D341Med (cell line): Measurements from ENCODE around the gene ZFHX2.
A peak's percentile ranks its signal among the peaks of the same experiment; 100 is the strongest.

Source experiments
- DNase-seq: peaks from one replicate; pipeline ENCODE4 v3.0.0; 2012; ENCODE audit warnings: low spot score

The ZFHX2 gene

GRCh38 chr14:23559926-23560520, 8.5 kb upstream of the ZFHX2 start:
- DNase-seq = no peak

GRCh38 chr14:23559010-23559925, 7.7 kb upstream of the ZFHX2 start:
- peak; percentile 75 for DNase-seq

DNA sequence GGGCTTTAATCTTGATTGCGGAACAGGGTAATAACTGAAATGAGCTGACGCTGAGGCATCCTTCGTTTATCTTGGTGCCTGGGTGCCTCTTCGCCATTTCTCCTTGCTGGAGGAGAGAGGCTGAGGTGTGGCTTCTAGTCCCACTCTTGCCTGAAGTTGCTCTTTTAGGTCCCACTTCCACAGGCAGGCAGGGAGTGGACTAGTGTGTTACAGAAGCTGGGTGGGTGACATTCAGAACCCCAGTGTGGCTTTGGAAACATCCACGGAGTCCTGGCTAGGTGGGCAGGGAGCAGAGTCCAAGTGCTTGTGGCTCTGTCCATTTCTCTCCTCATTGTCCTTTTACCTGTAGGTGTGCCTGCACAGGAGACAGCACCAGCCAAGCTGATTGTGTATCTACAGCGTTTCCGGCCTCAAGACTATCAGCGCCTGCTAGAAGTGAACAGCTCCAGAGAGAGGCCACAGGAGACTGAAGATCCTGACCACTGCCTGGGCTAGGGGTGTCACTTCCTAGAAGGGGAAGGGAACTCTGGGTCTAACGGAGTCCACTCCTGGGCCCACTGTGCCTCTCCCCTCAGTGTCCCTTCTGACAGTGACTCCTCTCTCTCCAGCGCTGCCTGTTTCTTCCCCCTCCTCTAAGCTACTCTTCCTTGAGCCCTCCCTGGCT, 6.9 kb upstream of the ZFHX2 start:
- no peak for DNase-seq

GRCh38 chr14:23557946-23558345, 6.4 kb upstream of the ZFHX2 start:
- DNase-seq = no peak

DNA sequence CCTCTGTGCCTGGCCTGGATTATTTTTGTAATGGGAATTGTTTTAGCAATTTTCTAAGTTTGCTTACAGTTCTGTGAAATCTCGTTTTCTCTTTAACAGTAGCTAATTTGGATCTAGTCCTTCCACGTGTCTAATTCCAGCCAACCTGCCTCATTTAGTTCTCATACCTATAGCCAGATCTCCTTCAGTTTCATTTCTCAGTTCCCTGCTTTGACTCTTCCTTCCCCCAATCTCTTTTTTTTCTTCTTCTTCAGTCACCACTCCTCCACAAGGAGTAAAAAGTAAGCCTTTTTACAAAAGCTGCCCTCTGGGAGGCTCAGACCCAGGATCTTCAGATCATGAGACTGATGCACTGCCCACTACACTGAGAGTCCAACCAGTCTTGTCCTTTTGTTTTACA, 6.0 kb upstream of the ZFHX2 start:
- DNase-seq = no peak

DNA sequence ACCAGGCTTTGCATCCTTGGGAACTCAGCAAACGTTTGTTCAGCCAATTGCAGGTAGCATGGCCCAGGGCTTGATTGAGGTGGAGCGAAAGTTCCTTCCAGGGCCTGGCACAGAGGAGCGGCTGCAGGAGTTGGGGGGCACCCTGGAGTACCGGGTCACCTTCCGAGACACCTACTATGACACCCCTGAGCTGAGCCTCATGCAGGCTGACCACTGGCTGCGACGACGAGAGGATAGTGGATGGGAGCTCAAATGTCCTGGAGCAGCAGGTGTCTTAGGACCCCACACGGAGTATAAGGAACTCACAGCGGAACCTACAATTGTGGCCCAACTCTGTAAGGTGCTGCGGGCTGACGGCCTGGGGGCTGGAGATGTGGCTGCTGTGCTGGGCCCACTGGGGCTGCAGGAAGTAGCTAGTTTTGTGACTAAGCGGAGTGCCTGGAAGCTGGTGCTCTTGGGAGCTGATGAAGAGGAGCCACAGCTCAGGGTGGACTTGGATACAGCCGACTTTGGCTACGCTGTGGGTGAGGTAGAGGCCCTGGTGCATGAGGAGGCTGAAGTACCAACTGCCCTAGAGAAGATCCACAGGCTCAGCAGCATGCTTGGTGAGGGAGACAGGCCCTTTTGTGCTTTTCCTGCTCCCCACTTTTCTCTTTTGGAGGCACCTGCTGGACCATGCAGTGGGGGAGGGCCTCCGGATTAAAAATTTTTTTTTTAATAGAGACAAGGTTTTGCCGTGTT, 5.3 kb upstream of the ZFHX2 start:
- DNase-seq = no peak

- peak; percentile 89 for DNase-seq
Measured at GRCh38 chr14:23555882-23556699, 4.5 kb upstream of the ZFHX2 start, which contains the start of gene THTPA. TSS of gene THTPA (plus strand) at chr14:23556271. CDS start at chr14:23556758, 487 bp downstream.

GRCh38 chr14:23555533-23555881, 3.9 kb upstream of the ZFHX2 start:
- no peak for DNase-seq

DNA sequence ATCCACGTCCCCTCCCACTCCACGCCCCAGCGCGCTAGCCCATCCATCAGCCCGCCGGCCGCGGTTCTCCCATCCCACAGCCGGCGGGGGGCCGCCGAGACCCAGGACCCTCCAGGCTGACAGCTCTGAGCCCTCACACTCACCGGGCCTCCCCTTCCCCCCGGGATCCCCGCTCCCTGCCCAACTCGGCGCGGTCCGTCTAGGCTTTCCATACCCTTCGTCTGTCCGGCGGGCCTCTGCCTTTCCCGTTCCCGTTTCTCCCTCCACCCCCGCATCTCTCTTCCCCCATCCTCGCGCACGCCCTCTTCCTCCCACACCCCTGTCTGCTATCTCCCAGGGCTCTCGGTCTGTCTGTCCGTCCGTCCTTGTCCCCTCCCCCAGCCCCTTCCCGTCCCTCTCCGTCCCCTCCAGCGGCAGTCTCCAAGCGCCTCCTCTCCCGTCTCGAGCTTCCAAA, 726 bp downstream of the ZFHX2 start:
- DNase-seq = peak; percentile 49

DNA sequence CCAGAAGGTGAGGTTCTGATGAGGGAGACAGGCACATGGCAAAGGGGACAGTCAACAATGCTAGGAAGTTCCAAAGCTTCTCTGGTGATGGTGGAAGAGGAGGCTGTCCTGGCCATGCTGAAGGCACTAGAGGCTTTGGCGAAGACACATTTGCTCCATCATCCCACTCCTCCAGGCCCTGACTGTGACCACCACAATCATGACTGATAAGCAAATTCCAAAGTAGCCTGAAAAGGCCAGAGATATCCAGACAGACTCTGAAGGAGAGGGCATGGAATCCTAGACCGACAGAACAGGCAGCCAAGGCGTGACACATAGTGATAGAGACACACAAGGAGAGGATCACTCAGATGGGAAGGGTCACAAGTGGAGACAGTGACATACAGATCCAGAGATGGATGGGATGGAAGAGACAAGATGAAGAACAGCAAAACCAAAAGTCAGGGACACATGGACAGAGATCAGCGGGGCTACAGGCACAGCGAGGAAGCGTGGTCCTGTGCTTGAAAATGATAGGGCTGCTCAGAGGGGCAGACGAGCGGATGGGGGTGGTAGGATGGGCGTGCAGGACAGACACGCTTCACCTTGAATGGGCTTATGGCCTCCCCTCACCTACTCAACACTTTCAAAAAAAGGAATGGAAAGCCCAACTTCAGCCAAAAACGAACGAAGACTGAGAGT, 1.3 kb downstream of the ZFHX2 start:
- no peak for DNase-seq

- DNase-seq = no peak
Measured at GRCh38 chr14:23548351-23549318, 2.9 kb downstream of the ZFHX2 start.

DNA sequence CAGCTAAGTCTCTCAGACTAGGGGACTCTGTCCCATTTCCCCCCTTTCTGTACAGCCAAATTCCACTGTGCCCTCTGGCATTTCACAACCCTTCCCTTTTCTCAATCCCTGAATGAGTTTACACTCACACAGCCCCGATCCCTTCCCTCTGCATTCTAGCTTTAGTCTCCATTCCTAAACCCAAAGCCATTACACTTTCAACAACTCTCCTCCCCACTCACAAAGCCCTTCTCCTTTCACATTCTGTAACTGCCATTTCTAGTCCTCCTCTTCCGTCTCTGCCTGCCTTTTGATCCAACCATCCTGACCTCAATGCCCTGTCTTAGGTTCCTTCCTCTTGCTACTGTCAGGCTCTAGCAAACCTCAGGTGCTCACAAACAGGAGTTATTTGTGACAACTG, 3.6 kb downstream of the ZFHX2 start:
- DNase-seq = no peak

DNA sequence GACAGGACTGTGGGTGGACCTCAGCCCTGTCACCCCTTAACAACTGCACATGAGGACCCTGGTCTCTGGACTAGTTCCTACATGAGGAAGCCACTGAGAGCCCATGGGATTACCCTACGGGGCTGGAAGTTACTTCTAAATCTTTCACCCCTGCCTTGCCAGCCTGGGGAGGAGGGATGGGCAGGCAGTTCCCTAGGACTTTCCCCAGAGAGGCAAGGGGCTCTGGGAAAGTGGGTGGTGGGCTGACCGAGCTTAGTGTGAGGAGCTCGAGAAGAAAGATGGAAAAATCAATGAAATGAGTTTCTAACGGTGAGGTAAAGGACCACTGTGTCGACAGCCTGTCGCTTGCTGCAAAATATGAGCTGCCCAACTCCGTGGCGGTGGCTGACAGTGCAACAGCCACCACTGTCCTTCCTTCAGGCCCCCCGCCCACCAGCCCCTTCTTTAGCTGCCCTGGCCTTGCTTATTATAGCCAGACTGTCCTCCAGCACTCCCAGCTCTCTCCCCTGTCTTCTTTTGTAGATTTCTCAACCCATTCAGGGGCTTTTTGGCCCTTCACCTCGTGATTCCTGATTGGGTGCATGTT, 5.0 kb downstream of the ZFHX2 start:
- DNase-seq = no peak

DNA sequence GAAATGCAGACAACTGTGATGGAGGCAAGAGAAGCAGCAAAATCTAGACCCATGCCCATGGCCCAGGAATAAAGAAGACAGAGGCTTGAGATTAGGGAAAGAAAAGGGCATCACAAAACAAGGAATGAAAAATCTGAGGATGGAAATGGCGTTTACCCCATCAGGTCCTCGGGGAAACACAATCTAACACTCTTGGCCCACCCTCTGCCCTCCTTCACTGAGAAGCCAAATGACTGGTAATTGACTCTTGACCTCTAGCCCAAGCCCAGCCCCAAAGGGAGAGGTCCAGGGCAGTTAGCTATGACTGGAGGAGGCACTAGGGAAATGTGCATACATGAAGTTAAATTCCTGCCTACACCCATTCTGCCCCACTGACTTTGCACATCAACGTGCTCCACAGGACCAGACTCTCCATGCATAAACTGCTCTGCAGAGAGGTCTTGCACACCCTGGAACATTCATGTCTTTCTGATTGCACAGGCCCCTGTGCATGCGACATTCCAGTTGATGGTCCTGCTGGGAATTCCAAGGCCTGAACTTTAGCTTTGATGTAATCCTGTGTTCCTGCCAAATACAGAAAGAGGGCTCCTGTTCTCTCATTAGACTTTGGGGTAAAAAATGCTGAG, 5.7 kb downstream of the ZFHX2 start:
- DNase-seq = no peak

GRCh38 chr14:23544511-23545447, 6.8 kb downstream of the ZFHX2 start:
- DNase-seq = no peak

- DNase-seq = no peak
Measured at GRCh38 chr14:23543403-23543802, 8.2 kb downstream of the ZFHX2 start.

DNA sequence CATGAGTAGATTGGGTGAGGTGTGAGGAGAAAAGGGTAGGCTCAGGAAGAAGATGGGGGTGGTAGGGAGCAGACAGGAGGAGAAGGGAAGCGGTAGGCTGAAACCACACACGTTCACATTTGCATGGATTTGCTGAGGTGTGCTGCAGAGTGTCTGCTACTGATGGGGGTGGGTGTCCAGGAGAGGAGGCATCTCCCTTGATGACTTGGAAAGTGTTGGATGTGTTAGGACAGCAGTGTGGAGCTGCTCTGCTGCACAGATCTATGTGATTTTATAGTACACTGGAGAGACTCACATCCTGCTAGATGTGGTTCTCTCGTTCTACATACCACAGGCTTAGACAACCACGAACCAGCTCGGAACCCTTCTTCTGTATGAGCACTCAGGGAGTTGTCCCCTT, 9.3 kb downstream of the ZFHX2 start:
- DNase-seq = no peak

DNA sequence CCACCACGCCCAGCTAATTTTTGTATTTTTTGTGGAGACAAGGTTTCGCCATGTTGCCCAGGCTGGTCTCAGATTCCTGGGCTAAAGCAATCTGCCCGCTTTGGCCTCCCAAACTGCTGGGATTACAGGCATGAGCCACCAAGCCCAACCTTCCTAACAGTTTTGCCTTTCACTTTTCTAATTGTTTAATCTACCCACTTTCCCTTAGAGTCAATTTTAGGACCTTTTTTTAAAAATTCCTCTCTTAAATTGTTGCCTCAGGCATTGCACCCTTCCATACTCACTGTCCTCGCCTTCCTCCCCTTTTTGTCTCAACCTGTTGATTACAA, 11.5 kb downstream of the ZFHX2 start:
- DNase-seq = no peak
